Endothelial cell of umbilical vein (primary cell): ENCODE results near the gene DVL1. TPM values are rescaled to one million over a fixed set of nuclear protein-coding genes. Genes with fewer than 3 reads are reported as not detected.

Experiments
- BruUV-seq: library from RNA; stranded (reverse); fragments of 400-500 nt; replicated peaks from 2 replicates; lab custom pipeline; 2021; lab: Mats Ljungman, UMichigan
- CTCF ChIA-PET: fragments of 300-600, 350-600 bp; sonication (Branson Sonifier 250); formaldehyde crosslinking; loops from one replicate; lab custom pipeline; 2021; ENCODE audit warnings: antibody characterized with exemption, inconsistent platforms; lab: Charles Lee
- POLR2A ChIA-PET: fragments of 300-600, 350-600 bp; sonication (Branson Sonifier 250); formaldehyde crosslinking; loops from one replicate; lab custom pipeline; 2021; ENCODE audit warnings: antibody characterized with exemption, inconsistent platforms; lab: Charles Lee
- DNase-seq: peaks from one replicate; pipeline ENCODE4 v3.0.0-alpha.2; 2011; ENCODE audit warnings: low read depth, low spot score
- FAIRE-seq: peaks from 2 replicates; lab custom pipeline; 2011; peaks lifted over from hg19 to GRCh38; lab: Jason Lieb, UNC
- H2AFZ ChIP-seq: 2 replicates; pipeline ENCODE4 v1.6.0; 2012; ENCODE audit warnings: low read depth, low read length, control low read depth, inconsistent platforms
- H3K27ac ChIP-seq: 2 replicates; pipeline ENCODE4 v1.5.1; 2011; ENCODE audit warnings: low read depth, mild to moderate bottlenecking, control low read depth, low read length, moderate library complexity; ENCODE audit not compliant: insufficient read depth
- H3K27me3 ChIP-seq, 2 experiments: 2 replicates each; pipeline versions ENCODE4 v1.6.0 to v1.6.1; 2011; ENCODE audit warnings: low read length in 2 of 2, mixed read lengths in 1 of 2; ENCODE audit not compliant: control insufficient read depth in 2 of 2, insufficient read depth in 2 of 2
- H3K36me3 ChIP-seq, 2 experiments: 2 replicates in 1 of 2; 3 replicates in 1 of 2; pipeline ENCODE4 v1.5.1; 2011; ENCODE audit warnings: low read length in 2 of 2, mild to moderate bottlenecking in 1 of 2, moderate library complexity in 1 of 2; ENCODE audit not compliant: control insufficient read depth in 2 of 2, insufficient read depth in 2 of 2; ENCODE audit errors: extremely low read depth in 1 of 2
- H3K4me1 ChIP-seq: 3 replicates; pipeline ENCODE4 v1.5.1; 2011; ENCODE audit warnings: mild to moderate bottlenecking, low read length; ENCODE audit not compliant: control insufficient read depth, insufficient read depth; ENCODE audit errors: extremely low read depth
- H3K4me2 ChIP-seq: 2 replicates; pipeline ENCODE4 v1.6.1; 2011; ENCODE audit warnings: low read length, control low read depth, mixed read lengths; ENCODE audit not compliant: insufficient read depth
- H3K4me3 ChIP-seq, 3 experiments: fragments of 200-600 bp in 1 of 3; sonication (generic), shearing (Covaris generic) in 1 of 3; replicated peaks in 1 of 3; 2 replicates each; pipeline ENCODE4 v1.5.1; 2011 to 2016; ENCODE audit warnings: control low read depth in 3 of 3, low read length in 3 of 3, mild to moderate bottlenecking in 2 of 3, inconsistent platforms in 1 of 3, low read depth in 1 of 3, moderate library complexity in 1 of 3; ENCODE audit not compliant: insufficient read depth in 1 of 3
- H3K79me2 ChIP-seq: 2 replicates; pipeline ENCODE4 v1.6.0; 2012; ENCODE audit warnings: low read length, inconsistent platforms; ENCODE audit not compliant: control insufficient read depth, insufficient read depth
- H3K9ac ChIP-seq: replicated peaks from 2 replicates; pipeline ENCODE3; 2011; ENCODE audit warnings: low read length, control low read depth; ENCODE audit not compliant: insufficient read depth; ENCODE audit errors: extremely low read depth
- H3K9me1 ChIP-seq: replicated peaks from 3 replicates; pipeline ENCODE4 v1.6.0; 2011; ENCODE audit warnings: mild to moderate bottlenecking, low read length; ENCODE audit not compliant: control insufficient read depth, insufficient read depth; ENCODE audit errors: extremely low read depth
- H3K9me3 ChIP-seq: replicated peaks from 2 replicates; pipeline ENCODE4 v1.5.1; 2012; ENCODE audit warnings: low read length, inconsistent platforms; ENCODE audit not compliant: control insufficient read depth, insufficient read depth
- H4K20me1 ChIP-seq: replicated peaks from 2 replicates; pipeline ENCODE3; 2011; ENCODE audit warnings: mild to moderate bottlenecking, low read length; ENCODE audit not compliant: control insufficient read depth, insufficient read depth; ENCODE audit errors: extremely low read depth
- CTCF ChIP-seq, 2 donors: IDR thresholded peaks; 1 replicate in 1 of 2; 2 replicates in 1 of 2; pipeline ENCODE4 v1.5.1; 2011; ENCODE audit warnings: low read length in 2 of 2, mild to moderate bottlenecking in 2 of 2, moderate library complexity in 2 of 2, control low read depth in 1 of 2, inconsistent platforms in 1 of 2, low read depth in 1 of 2; ENCODE audit not compliant: insufficient read depth in 1 of 2; ENCODE audit errors: extremely low read depth in 1 of 2
- EZH2 ChIP-seq: IDR thresholded peaks from 2 replicates; pipeline ENCODE4 v1.6.1; 2012; ENCODE audit warnings: borderline replicate concordance, low read depth, mild to moderate bottlenecking, moderate library complexity, low read length, inconsistent platforms; ENCODE audit not compliant: severe bottlenecking
- FOS ChIP-seq: IDR thresholded peaks from 2 replicates; pipeline ENCODE4 v1.6.1; 2011; ENCODE audit warnings: mild to moderate bottlenecking, low read length, moderate library complexity, borderline replicate concordance; ENCODE audit not compliant: insufficient read depth
- GATA2 ChIP-seq: IDR thresholded peaks from 2 replicates; pipeline ENCODE4 v1.7.0; 2011; ENCODE audit warnings: low read depth, mild to moderate bottlenecking, moderate library complexity, mixed read lengths, low read length; ENCODE audit not compliant: insufficient read length, insufficient read depth
- JUN ChIP-seq: IDR thresholded peaks from 2 replicates; pipeline ENCODE4 v1.6.1; 2011; ENCODE audit warnings: borderline replicate concordance, low read depth; ENCODE audit not compliant: insufficient read length, insufficient read depth
- MAX ChIP-seq: IDR thresholded peaks from 2 replicates; pipeline ENCODE4 v1.6.1; 2011; ENCODE audit not compliant: insufficient read depth, insufficient read length
- MYC ChIP-seq: IDR thresholded peaks from one replicate; pipeline ENCODE4 v1.6.1; 2011; ENCODE audit warnings: mild to moderate bottlenecking, low read depth, low read length
- POLR2A ChIP-seq: IDR thresholded peaks from 2 replicates; pipeline ENCODE4 v1.6.1; 2012; ENCODE audit warnings: low read depth, mild to moderate bottlenecking, control low read depth, low read length
- POLR2AphosphoS5 ChIP-seq: IDR thresholded peaks from 2 replicates; pipeline ENCODE4 v1.6.1; 2012; ENCODE audit warnings: low read depth, mild to moderate bottlenecking, control low read depth, low read length, moderate library complexity; ENCODE audit not compliant: insufficient read depth
- dilution Hi-C: fragments of 300-500 bp; cut with MboI; formaldehyde crosslinking; loops from one replicate; pipeline ENCODE4 v1.15.0; 2019; ENCODE audit warnings: low sequenced_read_pairs; ENCODE audit not compliant: extremely low pct_ligation_motif_present
- intact Hi-C: fragments of 100-400 bp; cut with micrococcal nuclease; formaldehyde crosslinking; loops from one replicate; pipeline ENCODE4 v1.10.0; 2022
- polyA plus RNA-seq, 4 experiments: library from polyadenylated mRNA; depleted of rRNA in 3 of 4; stranded (reverse) in 3 of 4; unstranded in 1 of 4; fragments of >200 nt; gene quantifications; 2 replicates each; pipeline versions ENCODE4 v1.2.1 to v1.2.3, GENCODE V29; 2011 to 2012; ENCODE audit warnings: missing spikeins in 1 of 4
- total RNA-seq: library from RNA; stranded (reverse); gene quantifications from 2 replicates; pipeline ENCODE4 v1.2.3, GENCODE V29; 2021

DVL1 gene
- total and polyA plus RNA-seq, 2 donors (not counting 3 experiments of a cell fraction or from before 2014, with no cell fraction given), result 26.8 to 36.5 TPM

GRCh38 chr1:1294250-1294890, 54.8 kb downstream of the DVL1 start:
- no peak overlapping the region for H3K4me2 ChIP-seq
- no peaks in the 10 kb centered on the region for H3K79me2 ChIP-seq
- POLR2A ChIA-PET, result no interaction called here
- no peak for TF ChIP-seq MYC
- no peak for TF ChIP-seq JUN
- no peak for TF ChIP-seq POLR2AphosphoS5
- TF ChIP-seq FOS, result no peak
- TF ChIP-seq GATA2, result no peak
- TF ChIP-seq MAX, result no peak
- TF ChIP-seq CTCF (IDR thresholded peaks at IDR 0.05; ENCODE audit: extremely low read depth in 1 of 2, insufficient read depth in 1 of 2, low read depth in 1 of 2, low read length in 2 of 2), result no peak
- TF ChIP-seq POLR2A, result no peak
- TF ChIP-seq EZH2, result no peak
- no peaks in the 10 kb centered on the region for H3K9me3 ChIP-seq
- H3K27me3 ChIP-seq, result no peaks in the 10 kb centered on the region
- H3K4me1 ChIP-seq, result no peaks in the 10 kb centered on the region
- no TSS peak for BruUV-seq
- H4K20me1 ChIP-seq, result no peaks in the 10 kb centered on the region
- CTCF ChIA-PET, result interaction anchor here (5.5 kb wide), 1 partner anchor 174 kb away, joined by 286 read pairs; no protein-coding TSS in a partner anchor
- dilution Hi-C loops, result no loop called here
- intact Hi-C loops, result no loop called here
- no peak overlapping the region for H2AFZ ChIP-seq
- no peak overlapping the region for H3K27ac ChIP-seq
- H3K4me3 ChIP-seq, result no peak overlapping the region
- no peak overlapping the region for H3K9ac ChIP-seq
- H3K36me3 ChIP-seq, result no peaks in the 10 kb centered on the region
- no peaks in the 10 kb centered on the region for H3K9me1 ChIP-seq
- no peak for FAIRE-seq
- DNase-seq, result no peak
